Germinal center (tissue), 1 donor: ENCODE measurements around the gene VPS16.
"Not testable (repeated sequence)": the region's sequence is repeated elsewhere in the genome, so short reads cannot be mapped to it uniquely, and the experiment has no call there.

Experiments
- DNase-seq: peaks from one replicate; pipeline ENCODE4 v3.0.0; 2012; ENCODE audit warnings: mixed read lengths, low spot score

The VPS16 gene

GRCh38 chr20:2807019-2807418 is 33.5 kb upstream of the VPS16 start:
- no peak for DNase-seq

DNA sequence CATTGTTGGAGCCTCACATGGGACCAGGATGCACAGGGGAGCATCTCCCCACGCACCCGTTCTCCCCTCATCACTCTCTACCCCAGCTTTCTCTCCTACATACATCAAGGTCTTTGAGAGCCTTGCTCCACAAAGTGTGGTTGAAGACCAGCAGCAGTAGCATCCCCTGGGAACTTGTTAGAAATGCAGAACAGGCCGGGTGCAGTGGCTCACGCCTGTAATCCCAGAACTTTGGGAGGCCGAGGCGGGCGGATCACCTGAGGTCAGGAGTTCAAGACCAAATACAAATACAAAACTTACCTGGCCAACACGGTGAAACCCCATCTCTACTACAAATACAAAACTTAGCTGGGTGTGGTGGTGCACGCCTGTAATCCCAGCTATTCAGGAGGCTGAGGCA is 32.6 kb upstream of the VPS16 start:
- DNase-seq = not testable (repeated sequence)

DNA sequence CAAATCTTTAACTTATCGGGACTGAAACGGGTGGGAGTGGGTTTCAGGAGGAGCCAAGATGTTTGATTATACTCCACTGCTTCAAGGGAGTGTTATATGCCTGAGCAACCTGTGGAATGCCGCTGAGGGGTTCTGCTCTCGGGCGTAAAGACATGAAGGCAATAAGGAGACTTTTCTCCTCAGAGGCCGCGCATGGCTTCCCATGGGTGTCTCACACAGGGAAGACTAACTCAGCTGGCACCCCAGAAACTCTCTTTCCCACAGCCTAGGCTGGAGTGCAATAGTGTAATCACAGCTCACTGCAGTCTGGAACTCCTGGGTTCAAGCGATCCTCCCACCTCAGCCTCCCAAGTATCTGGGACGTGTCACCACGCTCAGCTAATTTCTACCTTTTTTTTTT is 30.9 kb upstream of the VPS16 start:
- DNase-seq = no peak

- no peak for DNase-seq
Observed at GRCh38 chr20:2812189-2812588, 28.4 kb upstream of the VPS16 start.

DNA sequence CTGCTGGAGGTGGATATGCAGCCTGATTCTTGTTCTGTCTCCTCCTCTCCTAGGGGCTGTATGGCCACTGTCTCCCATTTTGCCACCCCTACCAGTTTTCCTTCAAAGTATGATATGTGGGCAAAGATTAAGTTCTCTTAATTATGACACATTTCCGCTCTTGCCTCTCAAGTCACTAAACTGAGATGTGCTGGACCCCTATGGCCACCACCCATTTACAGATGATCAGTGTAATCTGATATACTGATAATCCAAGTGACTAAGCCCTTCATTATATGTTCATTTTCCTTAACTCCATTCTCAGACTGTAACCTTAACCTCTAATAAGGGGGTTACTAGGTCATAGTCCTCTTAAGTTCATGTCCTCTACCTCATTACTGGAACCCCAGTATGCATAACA is 26.5 kb upstream of the VPS16 start:
- no peak for DNase-seq

DNA sequence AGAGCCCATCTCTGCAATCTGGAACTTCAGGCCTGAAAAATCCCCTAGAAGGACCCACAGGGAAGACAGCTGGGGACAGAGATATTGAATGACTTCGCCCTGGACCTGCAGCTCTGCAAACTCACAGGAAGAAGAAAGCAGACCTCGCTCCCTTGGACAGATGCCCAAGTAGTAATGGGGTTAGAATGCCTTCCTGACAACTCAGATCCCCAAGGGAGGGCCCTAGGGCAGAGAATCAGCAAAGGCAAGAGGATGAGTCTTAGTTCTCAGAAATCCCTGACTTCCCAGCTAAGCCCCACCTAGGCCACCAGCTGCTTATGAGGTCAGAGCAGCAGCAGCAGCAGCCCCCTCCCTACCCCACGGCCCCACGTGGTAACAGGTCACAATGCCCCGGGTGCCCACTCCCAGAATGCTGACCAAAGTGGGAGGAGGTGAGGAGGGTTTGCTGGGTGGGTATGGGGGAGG is 25.9 kb upstream of the VPS16 start, which contains the start of gene C20orf141:
Gene C20orf141 (plus strand): TSS at position 401 of the 465 bp plus-strand sequence. CDS start 198 bp downstream, outside the sequence.
- DNase-seq = no peak

- no peak for DNase-seq
Observed at GRCh38 chr20:2815242-2815900, 25.2 kb upstream of the VPS16 start.

DNA sequence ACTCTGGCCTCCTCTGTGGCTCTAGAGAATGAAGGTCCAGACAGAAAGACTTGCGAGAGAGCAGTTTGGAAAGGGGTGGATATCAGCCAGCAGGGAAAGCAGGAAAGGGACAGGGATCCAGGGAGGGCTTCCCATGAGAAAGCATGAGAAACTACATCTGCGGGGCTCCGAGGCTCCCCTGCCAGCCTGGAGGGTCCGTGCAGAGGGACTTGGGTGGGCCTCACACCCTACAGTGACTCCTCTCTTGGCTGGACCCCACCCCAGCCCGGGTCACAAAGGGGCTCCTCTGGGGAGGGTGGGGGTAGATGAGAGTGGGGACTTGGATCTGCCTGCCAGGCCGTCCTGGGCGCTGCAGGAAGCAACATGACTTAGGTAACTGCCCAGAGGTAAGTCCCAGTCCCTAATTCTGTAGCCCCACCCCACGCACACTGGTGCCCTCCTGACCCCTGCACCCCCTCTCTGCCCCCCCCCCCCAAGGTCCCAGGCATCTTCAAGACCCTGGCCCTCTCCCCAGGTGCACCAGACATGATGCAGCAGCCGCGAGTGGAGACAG is 24.4 kb upstream of the VPS16 start, which contains the start of gene TMEM239:
Gene TMEM239 (plus strand): TSS at position 335 of the 553 bp plus-strand sequence. CDS start 191 bp downstream, at position 526.
- no peak for DNase-seq

GRCh38 chr20:2816583-2817340 is 23.8 kb upstream of the VPS16 start:
- DNase-seq = no peak

- DNase-seq = no peak
Observed at GRCh38 chr20:2817341-2817726, 23.2 kb upstream of the VPS16 start.

- DNase-seq = no peak
Observed at GRCh38 chr20:2817891-2818595, 22.5 kb upstream of the VPS16 start.

DNA sequence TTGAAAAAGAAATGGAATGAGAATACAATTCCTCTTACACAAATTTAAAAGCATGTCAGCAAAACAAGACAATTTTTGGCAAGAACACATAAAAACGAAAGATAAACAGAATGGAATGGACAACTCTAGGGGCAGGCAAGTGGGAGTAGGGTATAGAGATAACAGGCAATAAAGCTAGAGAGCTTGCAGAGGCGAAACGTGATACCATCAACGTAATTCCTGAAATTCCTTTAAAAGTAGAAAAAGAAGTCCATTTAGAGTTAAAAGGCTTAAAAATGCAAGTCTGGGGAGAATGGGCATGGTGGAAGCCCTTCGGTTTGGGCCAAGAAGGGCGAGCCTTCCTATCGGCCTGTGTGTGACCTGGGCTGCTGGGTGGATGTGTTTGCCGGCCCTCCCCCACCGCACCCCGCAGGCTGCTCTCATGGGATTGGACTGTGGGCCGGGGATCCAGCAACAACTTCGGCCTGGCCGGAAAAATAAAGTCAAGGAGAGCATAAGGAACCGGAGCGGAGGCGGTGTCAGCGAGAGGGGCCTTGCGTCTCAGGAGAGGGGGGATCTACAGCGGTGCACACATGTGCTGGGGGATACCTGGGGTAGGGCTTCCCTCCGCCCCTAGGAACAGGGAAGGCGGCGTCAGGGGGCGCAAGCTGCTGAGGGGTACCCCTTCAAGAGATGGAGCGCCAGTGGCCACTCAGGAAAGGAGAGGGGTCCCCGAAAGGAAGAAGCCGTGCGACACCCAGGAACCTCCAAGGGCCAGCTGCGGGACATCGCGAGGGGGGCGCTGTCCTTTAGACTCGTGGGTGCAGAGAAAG is 20.3 kb upstream of the VPS16 start:
- DNase-seq = no peak

DNA sequence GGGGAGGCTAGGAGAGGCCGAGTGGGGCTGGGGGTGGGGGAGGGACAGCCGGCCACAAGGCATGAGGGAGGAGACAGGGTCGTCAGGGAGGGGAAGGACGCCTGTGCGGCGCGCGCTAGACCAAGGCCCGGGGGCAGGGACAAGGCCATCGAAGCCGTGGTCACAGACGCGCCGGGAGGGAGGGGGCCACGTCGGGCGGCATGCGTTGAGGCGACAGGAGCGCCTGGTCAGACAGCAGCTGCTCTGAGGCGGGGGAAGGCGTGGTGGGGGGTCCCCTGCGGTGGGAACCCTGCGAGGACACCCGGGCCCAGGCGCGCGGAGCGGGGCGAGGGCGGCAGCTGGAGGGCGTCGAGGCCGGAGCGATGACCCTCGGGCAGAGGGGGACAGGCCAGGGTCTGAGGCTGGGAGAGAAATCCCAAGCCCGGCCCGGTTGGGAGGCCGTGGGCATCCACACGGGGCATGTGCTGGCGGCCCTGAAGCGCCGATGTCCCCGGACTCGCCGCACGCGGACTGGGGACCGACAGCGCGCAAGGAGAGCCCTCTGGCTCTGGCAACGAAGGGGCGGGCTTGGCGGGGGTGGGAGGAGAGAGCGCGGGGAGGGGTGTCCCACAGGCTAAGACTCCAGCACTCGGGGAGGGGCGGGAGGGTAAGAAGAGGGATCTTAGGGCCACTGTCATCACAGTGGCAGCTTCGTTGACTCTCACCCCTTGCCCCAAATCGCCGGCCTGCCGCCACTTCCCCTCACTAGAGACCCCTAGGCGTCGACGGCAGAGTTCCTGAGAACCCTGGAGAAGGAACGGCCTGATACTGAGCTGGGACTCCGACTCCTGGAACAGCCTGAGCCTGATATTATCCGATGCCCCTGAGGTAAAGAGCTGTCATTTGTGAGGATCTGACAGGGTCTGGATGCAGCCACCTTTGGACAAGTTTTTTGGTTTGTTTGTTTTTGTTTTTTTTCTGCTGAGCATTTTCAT is 19.4 kb upstream of the VPS16 start:
- no peak for DNase-seq

DNA sequence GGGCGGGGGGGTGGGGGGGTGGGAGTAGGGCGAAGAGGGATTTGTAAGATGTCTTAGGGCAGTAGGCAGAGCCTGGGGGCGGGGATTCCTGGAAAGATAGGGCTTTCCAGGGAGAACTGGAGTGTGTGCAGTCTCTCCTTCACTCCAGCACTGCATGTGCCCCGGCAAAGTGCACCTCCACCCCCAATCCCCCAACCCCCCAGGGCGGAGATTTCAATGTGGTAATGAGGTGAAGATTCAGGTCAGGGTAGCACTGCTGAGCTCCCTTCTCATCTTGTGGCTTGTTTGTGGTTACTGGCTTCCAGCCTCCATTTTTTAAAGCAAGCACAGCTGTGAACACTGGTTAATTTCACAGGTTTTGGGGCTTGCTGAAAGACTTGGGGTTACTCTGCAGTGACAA is 18.5 kb upstream of the VPS16 start:
- DNase-seq = no peak

DNA sequence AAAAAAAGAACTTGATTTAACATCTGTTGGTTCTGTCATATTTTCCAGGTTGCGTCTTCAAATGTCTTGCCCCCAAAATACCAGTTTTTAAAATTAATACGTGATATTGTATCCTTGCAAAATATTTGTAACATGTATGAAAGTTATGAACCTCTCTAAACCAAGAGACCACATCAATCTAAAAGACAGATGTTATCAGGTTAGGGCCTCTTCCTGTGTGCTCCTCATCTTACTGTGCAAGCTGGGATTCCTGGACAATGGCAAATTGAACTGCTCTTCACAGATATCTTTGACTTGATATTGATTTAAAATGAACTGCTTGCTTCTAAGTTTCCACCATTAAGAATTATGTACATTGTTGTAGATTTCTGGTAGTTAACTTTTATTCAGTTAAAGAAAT is 14.8 kb upstream of the VPS16 start:
- DNase-seq = no peak

DNA sequence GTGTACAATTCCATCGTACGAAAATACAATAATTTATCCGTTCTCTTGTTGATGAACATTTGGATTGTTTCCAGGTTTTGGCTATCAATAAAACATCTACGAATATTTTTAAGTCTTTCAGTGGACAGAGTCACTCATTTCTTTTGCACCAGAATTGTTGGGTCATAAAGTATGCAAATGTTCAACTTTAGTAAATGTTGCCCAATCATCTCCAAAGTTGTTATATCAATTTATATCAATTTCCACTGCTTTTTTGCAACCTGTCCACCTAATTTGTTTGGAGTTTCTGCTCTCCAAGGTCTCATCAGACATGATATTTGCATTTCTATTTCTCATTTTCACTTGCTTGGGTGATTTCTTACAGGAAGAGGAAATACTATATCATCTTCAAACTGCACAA is 13.9 kb upstream of the VPS16 start:
- no peak for DNase-seq

GRCh38 chr20:2829376-2829775 is 11.2 kb upstream of the VPS16 start:
- DNase-seq = no peak

DNA sequence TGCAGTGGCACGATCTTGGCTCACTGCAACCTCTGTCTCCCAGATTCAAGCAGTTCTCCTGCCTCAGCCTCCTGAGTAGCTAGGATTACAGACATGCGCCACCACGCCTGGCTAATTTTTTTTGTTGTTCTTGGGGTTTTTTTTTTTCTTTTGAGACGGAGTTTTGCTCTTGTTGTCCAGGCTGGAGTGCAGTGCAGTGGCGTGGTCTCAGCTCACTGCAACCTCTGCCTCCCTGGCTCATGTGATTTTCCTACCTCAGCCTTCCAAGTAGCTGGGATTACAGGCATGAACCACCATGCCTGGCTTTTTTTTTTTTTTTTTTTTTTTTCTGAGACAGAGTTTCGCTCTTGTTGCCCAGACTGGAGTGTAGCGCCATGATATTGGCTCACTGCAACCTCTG is 9.3 kb upstream of the VPS16 start:
- not testable (repeated sequence) for DNase-seq

DNA sequence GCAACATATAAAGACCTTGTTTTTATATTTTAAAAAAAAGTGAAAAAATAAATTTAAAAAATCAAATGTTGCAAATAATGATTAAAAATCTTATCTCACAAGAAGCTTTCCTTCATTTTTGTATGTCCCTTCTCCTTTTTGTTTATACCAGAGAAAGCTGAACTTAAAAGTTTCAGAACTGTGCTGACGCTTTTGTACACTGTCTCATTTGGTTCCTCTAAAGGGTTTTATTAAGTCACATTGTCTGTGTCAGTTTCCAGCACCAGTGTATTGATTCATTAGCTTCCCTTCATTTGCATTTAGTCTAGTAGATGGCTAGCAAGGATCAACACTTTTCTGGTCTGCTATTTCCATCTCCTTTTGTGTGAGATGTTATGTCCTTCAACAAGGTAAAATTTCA is 6.8 kb upstream of the VPS16 start:
- no peak for DNase-seq

DNA sequence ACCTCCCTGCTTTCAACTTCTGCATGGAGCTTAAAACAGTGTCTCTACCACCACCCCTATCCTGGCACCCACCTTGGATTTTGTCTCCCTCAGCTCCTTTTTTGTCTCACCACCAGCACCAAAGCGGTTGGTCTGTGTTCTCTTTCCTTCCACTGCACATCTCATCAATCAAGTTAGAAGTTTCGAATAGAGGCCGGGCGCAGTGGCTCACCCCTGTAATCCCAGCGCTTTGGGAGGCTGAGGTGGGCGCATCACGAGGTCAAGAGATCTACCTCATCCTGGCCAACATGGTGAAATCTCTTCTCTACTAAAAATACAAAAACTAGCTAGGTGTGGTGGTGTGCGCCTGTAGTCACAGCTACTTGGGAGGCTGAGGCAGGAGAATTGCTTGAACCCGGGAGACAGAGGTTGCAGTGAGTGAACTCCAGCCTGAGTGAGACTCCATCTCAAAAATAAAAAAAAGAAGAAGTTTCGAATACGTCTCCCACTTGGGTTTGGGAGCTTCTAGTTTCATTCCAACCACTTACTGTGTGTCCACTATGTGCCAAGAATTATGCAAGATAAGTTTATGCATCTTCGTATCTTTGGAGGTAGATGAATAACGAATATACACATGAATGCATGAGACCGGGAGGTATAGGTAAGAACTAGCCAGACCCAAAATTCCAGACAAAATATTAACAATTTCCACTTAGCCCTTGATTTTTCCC is 6.0 kb upstream of the VPS16 start:
- no peak for DNase-seq
